ENCODE measurements around the gene ANKRA2.

DNA sequence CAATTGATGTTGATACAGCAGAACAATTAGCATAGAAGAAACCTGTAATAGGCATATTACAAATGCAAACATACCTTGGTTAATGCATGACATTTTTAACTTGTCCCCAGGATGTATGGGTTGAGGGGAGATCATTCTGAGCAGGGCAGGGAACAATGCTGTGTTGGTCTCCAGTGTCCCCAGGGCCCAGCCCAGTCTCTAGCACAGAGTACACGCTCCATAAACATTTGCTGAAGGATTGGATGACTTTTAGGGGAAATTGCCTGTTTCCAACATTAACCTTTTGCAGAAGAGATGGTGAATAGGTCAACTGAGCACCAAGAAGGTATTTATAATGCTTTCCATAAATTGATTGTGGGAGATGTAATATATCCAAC lies 20.0 kb downstream of the ANKRA2 start:
- TF ChIP-seq CTCF (IDR thresholded peaks at IDR 0.05) (no peak), POLR2AphosphoS5 (IDR thresholded peaks at IDR 0.05) (no peak), EP300 (IDR thresholded peaks at IDR 0.05; ENCODE audit: low read depth) (no peak)
